Measurements from ENCODE around the gene CCDC185.

Gene CCDC185

GRCh38 chr1:223405507-223405906, 12.3 kb downstream of the CCDC185 start:
- DNase-seq (ENCODE audit: low read depth) = no peak
- no peak overlapping the region for H3K4me3 ChIP-seq (ENCODE audit: low read length)

GRCh38 chr1:223410036-223410435, 16.8 kb downstream of the CCDC185 start:
- DNase-seq (ENCODE audit: low read depth) = no peak
- TF ChIP-seq CTCF (IDR thresholded peaks at IDR 0.05; ENCODE audit: insufficient read depth, low read depth, low read length, missing control alignments) = no peak
- H3K4me3 ChIP-seq (ENCODE audit: low read length) = no peak overlapping the region

More at GRCh38 chr1:223405507-223405906, 12.3 kb downstream of the CCDC185 start:
- TF ChIP-seq CTCF (IDR thresholded peaks at IDR 0.05; ENCODE audit: insufficient read depth, low read depth, low read length, missing control alignments) = no peak

GRCh38 chr1:223411309-223411708, 18.1 kb downstream of the CCDC185 start:
- no peak for TF ChIP-seq CTCF (IDR thresholded peaks at IDR 0.05; ENCODE audit: insufficient read depth, low read depth, low read length, missing control alignments)
- H3K4me3 ChIP-seq (ENCODE audit: low read length) = no peak overlapping the region
- DNase-seq (ENCODE audit: low read depth) = peak; percentile 27

- no peak for DNase-seq (ENCODE audit: low read depth)
- no peak for TF ChIP-seq CTCF (IDR thresholded peaks at IDR 0.05; ENCODE audit: insufficient read depth, low read depth, low read length, missing control alignments)
- no peak overlapping the region for H3K4me3 ChIP-seq (ENCODE audit: low read length)
These were observed 18.5 kb downstream of the CCDC185 start for GRCh38 chr1:223411710-223412109.

GRCh38 chr1:223413216-223413615, 20.0 kb downstream of the CCDC185 start:
- DNase-seq (ENCODE audit: low read depth) = no peak
- no peak for TF ChIP-seq CTCF (IDR thresholded peaks at IDR 0.05; ENCODE audit: insufficient read depth, low read depth, low read length, missing control alignments)
- no peak overlapping the region for H3K4me3 ChIP-seq (ENCODE audit: low read length)

GRCh38 chr1:223417444-223417843, 24.2 kb downstream of the CCDC185 start:
- no peak overlapping the region for H3K4me3 ChIP-seq (ENCODE audit: low read length)
- no peak for DNase-seq (ENCODE audit: low read depth)
- TF ChIP-seq CTCF (IDR thresholded peaks at IDR 0.05; ENCODE audit: insufficient read depth, low read depth, low read length, missing control alignments) = no peak

- TF ChIP-seq CTCF (IDR thresholded peaks at IDR 0.05; ENCODE audit: insufficient read depth, low read depth, low read length, missing control alignments) = no peak
- DNase-seq (ENCODE audit: low read depth) = no peak
- H3K4me3 ChIP-seq (ENCODE audit: low read length) = no peak overlapping the region
These were observed 24.9 kb downstream of the CCDC185 start for GRCh38 chr1:223417903-223418663.
